Esophagus squamous epithelium (tissue), 4 donors: ENCODE measurements around the gene HTR6.

Experiments
- POLR2A ChIP-seq, 4 donors: fragments of 450-650 bp; IDR thresholded peaks; one replicate each; pipeline ENCODE4 v1.6.1; 2017; ENCODE audit warnings: antibody characterized with exemption in 4 of 4, mild to moderate bottlenecking in 4 of 4, moderate library complexity in 3 of 4
- TF ChIP-seq, protein P1 (sequence below), 6 experiments: fragments of 450-650 bp in 4 of 6; fragments of 200-600 bp in 2 of 6; sonication (generic) in 2 of 6; IDR thresholded peaks; one replicate each; pipeline ENCODE4 v1.5.1; 2016 to 2019; ENCODE audit warnings: antibody characterized with exemption in 6 of 6, mild to moderate bottlenecking in 4 of 6, moderate library complexity in 4 of 6

DNA sequence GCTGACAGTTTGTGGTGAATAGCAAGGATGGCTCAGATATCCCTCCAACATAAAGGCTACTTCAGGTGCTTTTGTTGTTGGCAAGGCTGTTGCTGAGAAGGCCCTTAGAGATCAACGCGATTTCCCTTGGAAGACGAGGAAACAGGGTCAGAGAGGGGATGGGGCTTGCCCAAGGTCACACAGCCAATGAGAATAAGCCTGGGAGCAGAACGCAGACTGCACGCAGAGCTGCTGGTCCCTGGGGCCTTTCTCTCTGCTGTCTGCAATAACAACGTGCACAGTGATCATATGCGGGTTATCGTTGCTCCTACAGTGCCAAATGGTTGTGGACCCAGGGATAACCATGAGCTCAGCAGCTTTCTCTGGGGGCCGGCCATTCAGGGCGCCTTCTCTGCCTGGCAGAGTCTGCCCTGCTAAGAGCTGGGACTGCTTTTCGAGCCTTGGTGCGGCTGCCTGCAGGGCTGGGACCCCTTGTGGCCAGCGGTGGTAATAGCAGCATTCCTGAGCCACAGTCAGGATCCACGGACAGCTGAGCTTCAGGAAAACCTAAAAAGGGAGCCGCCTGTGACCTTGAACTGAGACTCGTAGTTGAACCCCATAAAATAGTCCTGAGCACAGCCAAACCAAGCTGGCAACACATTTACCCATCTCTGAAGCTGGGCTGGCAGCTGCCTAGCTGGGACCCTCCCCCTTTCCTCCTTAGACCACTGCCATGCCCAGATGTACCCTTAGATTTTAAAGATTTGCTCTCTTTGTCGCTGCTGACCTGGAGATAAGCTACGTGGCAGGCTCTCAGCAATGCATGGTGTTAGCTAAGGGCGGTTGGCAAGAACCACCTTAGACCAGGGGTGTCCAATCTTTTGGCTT lies 39.8 kb downstream of the HTR6 start:
- TF ChIP-seq, protein P1, sequence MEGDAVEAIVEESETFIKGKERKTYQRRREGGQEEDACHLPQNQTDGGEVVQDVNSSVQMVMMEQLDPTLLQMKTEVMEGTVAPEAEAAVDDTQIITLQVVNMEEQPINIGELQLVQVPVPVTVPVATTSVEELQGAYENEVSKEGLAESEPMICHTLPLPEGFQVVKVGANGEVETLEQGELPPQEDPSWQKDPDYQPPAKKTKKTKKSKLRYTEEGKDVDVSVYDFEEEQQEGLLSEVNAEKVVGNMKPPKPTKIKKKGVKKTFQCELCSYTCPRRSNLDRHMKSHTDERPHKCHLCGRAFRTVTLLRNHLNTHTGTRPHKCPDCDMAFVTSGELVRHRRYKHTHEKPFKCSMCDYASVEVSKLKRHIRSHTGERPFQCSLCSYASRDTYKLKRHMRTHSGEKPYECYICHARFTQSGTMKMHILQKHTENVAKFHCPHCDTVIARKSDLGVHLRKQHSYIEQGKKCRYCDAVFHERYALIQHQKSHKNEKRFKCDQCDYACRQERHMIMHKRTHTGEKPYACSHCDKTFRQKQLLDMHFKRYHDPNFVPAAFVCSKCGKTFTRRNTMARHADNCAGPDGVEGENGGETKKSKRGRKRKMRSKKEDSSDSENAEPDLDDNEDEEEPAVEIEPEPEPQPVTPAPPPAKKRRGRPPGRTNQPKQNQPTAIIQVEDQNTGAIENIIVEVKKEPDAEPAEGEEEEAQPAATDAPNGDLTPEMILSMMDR (IDR thresholded peaks at IDR 0.05): peak; percentile 78 to 93 (median 88)
- TF ChIP-seq POLR2A (IDR thresholded peaks at IDR 0.05): no peak
